Activated CD8-positive, alpha-beta memory T cell treated with anti-CD3 and anti-CD28 coated beads for 1 hour (primary cell): Measurements from ENCODE around the gene TRABD2B.

ENCODE experiments used
- DNase-seq, 2 donors: peaks; one replicate each; pipeline ENCODE4 v3.0.0-alpha.2; 2020; ENCODE audit warnings: low read depth in 1 of 2; ENCODE audit errors: extremely low read depth in 1 of 2

The TRABD2B gene

DNA sequence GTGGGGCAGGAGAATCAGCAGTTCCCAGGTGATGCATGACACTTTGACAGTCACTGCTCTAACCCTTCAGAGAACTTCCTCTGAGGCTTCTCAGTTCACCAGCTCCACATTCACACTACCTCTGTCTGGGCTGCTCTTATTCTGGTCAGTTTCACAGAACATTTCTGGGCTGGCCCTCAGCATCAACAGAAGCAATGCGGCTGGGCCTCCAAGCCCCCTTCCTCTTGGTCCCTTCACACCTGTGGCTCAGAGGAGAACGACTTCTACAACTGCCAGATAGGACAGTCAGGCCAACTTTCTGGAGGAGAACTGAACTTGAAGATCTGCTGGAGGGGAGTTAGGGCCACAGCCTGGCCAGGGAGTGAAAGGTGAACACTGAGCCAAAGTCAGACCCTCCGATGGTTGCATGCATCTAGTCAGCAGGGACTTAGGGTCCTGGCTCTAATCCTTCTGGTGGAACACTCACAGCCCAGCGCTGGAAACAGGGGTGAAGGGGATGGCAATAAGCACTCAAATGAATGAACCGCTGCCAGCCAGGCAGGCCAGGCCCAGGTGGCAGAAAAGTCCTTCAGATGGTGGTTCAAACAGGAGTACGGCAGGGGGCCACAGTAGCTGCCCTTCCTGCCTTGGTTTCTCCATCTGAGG lies 285.2 kb downstream of the TRABD2B start:
- DNase-seq: no peak

DNA sequence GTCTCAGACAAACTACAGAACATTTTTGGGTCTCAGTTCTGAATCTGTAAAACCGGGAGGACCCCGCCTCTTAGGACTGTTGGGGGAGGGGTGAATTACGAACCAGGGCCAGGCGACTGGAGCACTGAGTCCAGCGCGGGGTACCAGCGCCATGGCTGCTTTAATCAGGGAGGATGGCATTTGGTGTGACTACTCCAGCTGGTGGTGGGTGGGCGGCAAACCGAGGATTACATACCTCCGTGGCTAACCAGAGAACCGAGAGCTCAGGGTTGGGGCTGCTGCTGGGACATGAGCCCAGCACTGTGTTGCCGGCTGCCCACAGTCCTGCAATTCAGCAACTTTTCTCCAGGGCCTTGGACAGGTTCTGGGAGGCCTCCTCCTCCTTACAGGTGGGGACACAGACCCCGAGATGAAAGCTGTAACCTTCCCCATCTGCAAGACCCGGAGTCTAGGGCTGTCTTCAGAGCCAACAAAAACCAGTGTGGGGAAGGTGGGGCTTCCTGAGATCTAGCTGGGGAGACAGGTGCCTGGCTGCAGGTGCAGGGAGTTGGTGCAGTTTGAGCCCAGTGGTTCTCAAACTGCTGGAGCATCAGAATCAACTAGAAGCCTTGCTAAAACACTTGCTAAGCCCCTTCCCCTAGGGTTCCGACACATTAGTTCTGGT lies 285.9 kb downstream of the TRABD2B start:
- no peak for DNase-seq
